HEK293T (cell line): ENCODE results near the gene MRPS31.

Source experiments
- FOXK2 ChIP-seq: fragments of 450-650 bp; IDR thresholded peaks from 2 replicates; pipeline ENCODE4 v1.6.1; 2016; ENCODE audit warnings: mild to moderate bottlenecking
- L3MBTL2 ChIP-seq: fragments of 450-650 bp; conservative IDR thresholded peaks from 2 replicates; pipeline ENCODE4 v1.6.1; 2016; ENCODE audit warnings: mild to moderate bottlenecking
- SP1 ChIP-seq: fragments of 450-650 bp; IDR thresholded peaks from 2 replicates; pipeline ENCODE4 v1.6.1; 2017
- TARDBP ChIP-seq: fragments of 450-650 bp; IDR thresholded peaks from 2 replicates; pipeline ENCODE4 v1.6.1; 2016

DNA sequence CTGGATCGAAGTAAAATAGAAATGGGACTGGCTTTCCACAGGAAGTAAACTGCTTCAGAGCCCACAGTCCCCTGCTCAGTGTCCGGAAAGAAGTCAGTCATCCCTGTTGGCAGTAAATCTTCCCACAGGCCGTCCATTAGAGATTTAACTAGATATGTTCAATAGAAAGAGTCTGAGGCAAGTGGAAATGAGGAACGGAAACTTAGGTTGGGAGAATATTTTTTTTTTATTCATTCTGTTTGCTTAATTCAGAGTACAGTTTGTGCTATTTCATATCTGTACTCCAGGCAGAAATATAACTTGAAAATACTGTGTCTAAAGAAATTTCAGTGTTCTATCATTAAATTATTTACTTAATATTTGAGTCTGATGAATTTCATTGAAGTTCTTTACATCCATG lies 41.1 kb upstream of the MRPS31 start:
- TF ChIP-seq TARDBP (no peak), L3MBTL2 (no peak), FOXK2 (no peak), SP1 (no peak)
